Right hindlimb (tissue), 1 donor: Measurements from ENCODE around the gene PPP4C.
A peak's percentile ranks its signal among the peaks of the same experiment; 100 is the strongest.

Experiments
- DNase-seq: peaks from one replicate; pipeline ENCODE4 v3.0.0-alpha.2; 2018

Gene PPP4C

DNA sequence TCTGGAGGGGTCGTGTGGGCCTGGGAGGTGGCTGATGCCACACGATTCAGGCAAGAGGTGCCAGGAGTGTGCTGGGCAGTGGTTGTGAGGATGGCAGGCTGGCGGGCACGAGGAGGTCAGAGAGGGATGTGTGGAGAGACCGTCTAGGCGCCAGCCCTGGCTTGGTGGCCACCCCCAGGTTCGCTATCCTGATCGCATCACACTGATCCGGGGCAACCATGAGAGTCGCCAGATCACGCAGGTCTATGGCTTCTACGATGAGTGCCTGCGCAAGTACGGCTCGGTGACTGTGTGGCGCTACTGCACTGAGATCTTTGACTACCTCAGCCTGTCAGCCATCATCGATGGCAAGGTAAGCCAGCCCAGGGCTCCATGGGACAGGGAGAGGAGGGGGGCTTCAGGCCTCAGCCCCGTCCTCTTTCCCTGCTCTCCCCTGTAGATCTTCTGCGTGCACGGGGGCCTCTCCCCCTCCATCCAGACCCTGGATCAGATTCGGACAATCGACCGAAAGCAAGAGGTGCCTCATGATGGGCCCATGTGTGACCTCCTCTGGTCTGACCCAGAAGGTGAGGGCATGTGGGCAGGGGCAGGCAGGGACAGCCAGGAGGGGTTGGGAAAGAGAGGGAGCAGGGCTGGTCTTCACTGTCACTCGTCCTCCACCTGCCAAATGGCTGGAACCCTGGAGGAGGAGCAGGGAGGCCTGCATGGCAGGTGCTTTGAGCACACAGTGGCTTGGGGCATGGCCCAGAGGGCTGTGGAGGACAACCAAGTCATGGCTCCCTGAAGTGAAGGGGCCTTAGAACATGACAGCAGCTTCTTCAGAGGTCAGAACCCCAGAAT is 7.6 kb downstream of the PPP4C start:
- no peak for DNase-seq

DNA sequence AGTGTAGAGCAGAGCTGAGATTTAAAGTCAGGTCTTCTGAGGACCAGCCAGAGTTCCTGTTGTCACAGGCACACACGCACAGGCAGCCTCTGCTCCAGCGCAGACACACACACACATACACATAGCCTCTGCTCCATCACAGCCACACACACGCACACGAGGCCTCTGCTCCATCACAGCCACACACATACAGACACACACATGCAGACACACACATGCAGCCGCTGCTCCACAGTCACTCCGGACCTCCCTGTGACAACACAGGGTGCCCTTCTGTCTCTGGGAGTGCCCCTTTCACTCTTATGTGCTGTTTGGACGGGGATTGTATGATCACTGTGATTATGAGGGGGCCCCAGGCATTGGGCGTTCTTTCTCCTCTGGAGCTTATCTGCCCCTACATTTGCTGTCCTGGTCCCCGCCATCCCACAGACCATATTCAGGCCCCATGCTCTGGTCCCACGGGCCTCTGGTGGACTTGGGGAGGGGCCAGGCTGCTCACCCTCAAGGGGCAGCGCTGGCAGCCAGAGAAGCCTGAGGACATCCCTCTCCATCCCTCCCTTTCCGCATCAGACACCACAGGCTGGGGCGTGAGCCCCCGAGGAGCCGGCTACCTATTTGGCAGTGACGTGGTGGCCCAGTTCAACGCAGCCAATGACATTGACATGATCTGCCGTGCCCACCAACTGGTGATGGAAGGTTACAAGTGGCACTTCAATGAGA is 8.5 kb downstream of the PPP4C start:
- no peak for DNase-seq

GRCh38 chr16:30084816-30085159 is 9.0 kb downstream of the PPP4C start:
- DNase-seq = no peak

DNA sequence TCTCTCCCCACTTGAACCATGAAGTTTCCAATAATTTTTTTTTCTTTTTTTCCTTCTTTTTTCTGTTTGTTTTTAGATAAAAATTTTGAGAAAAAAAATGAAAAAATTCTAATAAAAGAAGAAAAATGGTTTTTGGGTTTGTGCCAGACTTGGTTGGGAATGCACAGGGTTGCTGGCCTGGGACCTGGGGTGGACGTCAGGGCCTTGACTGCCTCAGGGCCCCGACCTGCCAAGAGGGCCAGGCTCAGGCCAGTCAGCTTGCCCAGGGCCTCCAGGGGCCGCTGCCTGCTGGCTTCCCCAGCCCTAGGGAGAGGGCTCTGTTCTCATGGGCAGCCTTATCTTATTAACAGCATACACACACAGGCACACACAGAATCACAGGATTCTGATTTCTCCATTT is 9.5 kb downstream of the PPP4C start:
- no peak for DNase-seq

- no peak for DNase-seq
Observed at GRCh38 chr16:30085820-30086219, 10.0 kb downstream of the PPP4C start.

DNA sequence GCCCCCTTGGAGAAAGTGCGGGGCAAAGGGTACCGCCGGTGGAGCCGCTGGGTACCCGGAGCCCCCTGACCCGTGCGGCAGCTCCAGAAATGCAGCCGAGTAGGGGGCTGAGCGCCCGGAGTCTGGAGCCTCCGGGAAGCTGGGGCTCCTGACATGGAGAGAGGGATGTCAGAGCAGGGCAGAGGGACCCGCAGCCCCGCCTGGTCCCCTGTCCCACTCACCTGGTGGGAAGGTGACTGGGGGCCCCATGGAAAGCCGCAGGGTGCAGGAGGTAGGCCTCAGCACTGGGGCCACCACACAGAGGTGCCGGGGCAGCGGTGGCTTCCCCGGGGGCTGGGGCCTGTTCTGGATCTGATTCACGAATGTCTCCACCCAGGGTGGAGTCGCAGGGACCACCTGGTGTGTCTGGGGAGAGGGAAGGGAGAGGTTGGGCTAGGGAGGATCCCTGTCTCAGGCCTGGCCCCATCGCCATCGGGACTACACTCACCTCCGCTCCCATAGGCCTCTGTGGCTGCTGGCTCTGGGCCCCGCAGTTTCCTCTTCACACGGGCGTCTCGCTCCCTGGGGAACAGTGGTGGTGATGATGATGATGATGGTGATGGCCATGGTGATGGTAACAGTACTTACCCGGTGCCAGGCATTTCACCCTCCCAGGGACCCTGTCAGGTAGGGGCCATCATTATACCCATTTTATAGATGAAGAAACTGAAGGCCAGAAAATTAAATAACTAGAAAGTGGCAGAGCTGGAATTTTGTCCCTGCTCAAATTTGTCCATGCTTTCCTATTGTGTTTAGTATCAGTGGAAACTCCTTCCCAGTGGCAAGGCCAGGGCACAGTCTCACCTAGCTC is 10.7 kb downstream of the PPP4C start:
- no peak for DNase-seq

- no peak for DNase-seq
Observed at GRCh38 chr16:30087181-30087898, 11.5 kb downstream of the PPP4C start.

- DNase-seq = no peak
Observed at GRCh38 chr16:30088237-30088831, 12.5 kb downstream of the PPP4C start.

GRCh38 chr16:30088832-30089624 is 13.2 kb downstream of the PPP4C start:
- no peak for DNase-seq

GRCh38 chr16:30090610-30091331 is 15.0 kb downstream of the PPP4C start:
- DNase-seq = no peak

DNA sequence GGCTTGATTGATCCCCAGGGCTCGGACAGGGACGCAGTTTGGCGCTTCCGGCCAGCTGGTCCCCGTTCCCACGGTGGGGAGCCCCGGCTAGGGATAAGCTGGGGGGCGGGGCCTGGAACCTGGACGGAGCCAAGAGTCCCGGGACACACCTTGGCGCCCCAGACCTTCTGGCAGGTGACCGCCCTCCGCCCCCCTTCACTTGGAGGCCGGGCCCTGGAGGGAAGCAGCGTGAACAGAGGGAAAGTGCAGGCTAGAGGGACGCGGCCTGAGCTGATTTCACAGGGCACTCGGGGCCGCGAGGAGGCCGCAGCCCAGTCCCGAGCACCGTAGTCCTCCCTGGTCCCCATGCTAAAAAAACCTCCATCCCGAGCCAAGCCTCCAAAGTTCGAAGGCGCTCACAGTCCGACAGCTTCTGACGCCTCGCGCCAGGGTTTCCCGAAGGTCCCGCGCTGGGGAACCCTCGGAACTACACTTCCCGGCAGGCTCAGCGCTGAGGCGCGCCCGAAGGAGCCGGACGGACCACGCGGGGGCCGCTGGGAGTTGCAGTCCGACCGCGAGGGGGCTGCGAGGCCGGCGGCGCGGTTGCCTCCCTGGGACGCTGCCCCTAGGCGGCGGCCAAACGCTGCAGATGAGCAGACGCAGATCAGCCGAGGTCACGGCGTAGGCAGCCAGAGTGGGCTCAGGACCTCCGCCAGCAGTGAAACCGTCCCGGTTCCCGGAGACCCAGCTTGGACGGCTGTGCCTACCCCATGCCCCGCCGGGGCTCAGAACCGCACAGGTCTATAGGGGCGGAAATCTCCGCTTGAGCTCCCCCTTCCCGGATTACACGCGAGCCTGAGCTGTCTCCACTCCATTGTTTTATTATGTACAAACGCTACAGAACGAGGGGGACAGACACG is 15.9 kb downstream of the PPP4C start, which contains the start of gene TBX6:
Gene TBX6, minus strand, starts transcription at position 451 of the 899 bp plus-strand sequence. CDS start 731 bp downstream, outside the sequence.
- DNase-seq = peak; percentile 94

- DNase-seq = peak; percentile 72
Observed at GRCh38 chr16:30092373-30093010, 16.7 kb downstream of the PPP4C start.

- no peak for DNase-seq
Observed at GRCh38 chr16:30094541-30095165, 18.9 kb downstream of the PPP4C start.

GRCh38 chr16:30095166-30096078 is 19.6 kb downstream of the PPP4C start:
- no peak for DNase-seq

GRCh38 chr16:30096105-30096861 is 20.5 kb downstream of the PPP4C start, which contains the start of gene YPEL3:
TSS of gene YPEL3 (minus strand) at chr16:30096213. CDS start at chr16:30095482, 731 bp downstream.
- DNase-seq = peak; percentile 95

- DNase-seq = no peak
Observed at GRCh38 chr16:30096862-30097563, 21.2 kb downstream of the PPP4C start.
